HL-60 (cell line): ENCODE data around the gene GYG1.

Experiments used
- DNase-seq, 2 experiments: peaks; one replicate each; pipeline ENCODE4 v3.0.0-alpha.2; 2010 to 2020; ENCODE audit warnings: low read depth in 1 of 2, low spot score in 1 of 2
- H3K27ac ChIP-seq: fragments of 250-450 bp; sonication (Bioruptor Pico); replicated peaks from 2 replicates; pipeline ENCODE4 v1.5.1; 2020; ENCODE audit warnings: mild to moderate bottlenecking, moderate library complexity
- H3K27me3 ChIP-seq: fragments of 250-450 bp; sonication (Bioruptor Pico); 2 replicates; pipeline ENCODE4 v1.5.1; 2021; ENCODE audit warnings: mild to moderate bottlenecking, moderate library complexity; ENCODE audit not compliant: insufficient read depth, poor library complexity, severe bottlenecking
- H3K4me3 ChIP-seq: replicated peaks from 2 replicates; pipeline ENCODE4 v1.5.1; 2011; ENCODE audit warnings: mild to moderate bottlenecking, control low read depth, low read length; ENCODE audit not compliant: insufficient read depth
- CTCF ChIP-seq: IDR thresholded peaks from one replicate; pipeline ENCODE4 v1.5.1; 2011; ENCODE audit warnings: low read length, control low read depth, inconsistent platforms; ENCODE audit not compliant: insufficient read depth
- GABPA ChIP-seq: IDR thresholded peaks from 2 replicates; pipeline ENCODE4 v1.6.1; 2012; ENCODE audit warnings: low read depth
- POLR2AphosphoS5 ChIP-seq: IDR thresholded peaks from 2 replicates; pipeline ENCODE4 v1.6.1; 2012; ENCODE audit warnings: low read depth
- REST ChIP-seq: IDR thresholded peaks from 2 replicates; pipeline ENCODE4 v1.6.1; 2012; ENCODE audit warnings: low read depth; ENCODE audit not compliant: insufficient replicate concordance
- SPI1 ChIP-seq: IDR thresholded peaks from 2 replicates; pipeline ENCODE4 v1.6.1; 2012; ENCODE audit warnings: low read depth, mild to moderate bottlenecking, borderline replicate concordance

GYG1 gene

DNA sequence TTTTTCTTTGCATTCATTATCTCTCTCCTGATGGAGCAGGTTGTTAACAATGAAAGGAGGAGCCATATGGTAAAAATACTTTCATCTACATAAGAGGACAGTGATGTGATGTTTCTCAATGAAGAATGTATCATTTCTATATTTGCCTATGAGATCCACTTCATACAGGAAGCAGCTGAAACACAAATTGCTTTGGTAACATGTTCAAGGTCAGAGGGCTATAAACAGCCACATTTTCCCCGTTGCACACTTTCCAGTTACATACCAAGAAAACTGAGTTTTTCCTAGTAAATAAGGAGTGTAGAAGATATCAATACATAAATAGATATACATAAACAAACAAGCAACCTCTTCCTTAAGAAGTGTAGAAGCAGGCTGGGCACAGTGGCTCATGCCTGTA is 32.6 kb upstream of the GYG1 start:
- no peaks in the 10 kb centered on the region for H3K27me3 ChIP-seq
- no peak for DNase-seq
- no peak overlapping the region for H3K4me3 ChIP-seq
- TF ChIP-seq CTCF (no peak), GABPA (no peak), REST (no peak), POLR2AphosphoS5 (no peak), SPI1 (no peak)
- no peak overlapping the region for H3K27ac ChIP-seq

- DNase-seq = peak; percentile 47 to 73
- no peak for TF ChIP-seq CTCF
- TF ChIP-seq REST = peak; percentile 89
- no peak overlapping the region for H3K4me3 ChIP-seq
- H3K27ac ChIP-seq = no peak overlapping the region
- no peaks in the 10 kb centered on the region for H3K27me3 ChIP-seq
These were observed 28.8 kb upstream of the GYG1 start for GRCh38 chr3:148962513-148962912.

- TF ChIP-seq SPI1 (no peak), POLR2AphosphoS5 (no peak), REST (no peak), GABPA (no peak), CTCF (no peak)
- Histone ChIP-seq H3K27me3 (no peaks in the 10 kb centered on the region), H3K4me3 (no peak overlapping the region), H3K27ac (no peak overlapping the region)
- DNase-seq = no peak
These were observed 26.5 kb upstream of the GYG1 start for GRCh38 chr3:148964809-148965208.
